ENCODE measurements around the gene CALCB.
"Not testable (repeated sequence)": the region's sequence is repeated elsewhere in the genome, so short reads cannot be mapped to it uniquely, and the experiment has no call there.

The CALCB gene

DNA sequence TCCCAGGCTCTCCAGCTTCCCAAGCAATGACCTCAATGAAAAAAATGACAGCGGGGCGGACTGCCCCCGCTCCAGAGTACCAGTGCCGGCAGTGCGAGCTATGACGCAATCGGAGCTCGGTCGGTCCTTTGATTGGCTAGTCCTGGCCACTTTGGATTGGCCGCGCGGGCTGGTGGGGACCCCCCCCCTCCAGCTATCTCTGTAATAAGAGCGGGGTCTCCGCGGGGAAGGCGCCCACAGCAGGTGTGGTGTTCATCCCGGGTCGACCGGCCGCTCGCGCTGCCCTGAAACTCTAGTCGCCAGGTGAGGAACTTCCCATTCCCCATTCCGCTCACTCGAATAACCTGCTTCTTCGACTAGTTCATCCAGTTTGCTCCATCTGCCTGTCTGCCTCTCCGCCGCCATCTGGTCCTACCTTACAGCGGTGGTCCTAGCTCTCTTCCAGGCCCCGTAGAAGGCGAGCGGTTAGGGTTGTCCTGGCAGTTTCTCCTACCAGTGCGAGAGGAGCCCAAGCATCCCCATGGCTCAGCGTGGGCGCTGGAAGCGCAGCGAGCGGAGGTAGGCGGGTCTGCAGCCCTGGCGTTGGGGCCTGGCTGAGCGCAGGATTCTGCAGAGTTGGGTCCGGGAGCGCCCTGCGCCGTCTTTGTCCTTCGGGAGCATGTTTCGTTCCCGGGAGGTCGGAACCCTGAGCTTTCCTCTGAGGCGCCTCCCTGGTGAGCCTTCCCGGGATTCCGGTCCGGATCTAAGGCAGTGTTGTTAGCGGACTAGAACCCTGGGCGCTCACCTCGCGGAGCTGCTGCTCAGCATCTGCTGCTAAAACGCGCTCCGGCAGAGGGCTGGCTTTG, at the start of gene CALCB:
TSS of gene CALCB (plus strand) at position 233 of the 845 bp plus-strand sequence. CDS start 1,126 bp downstream, outside the sequence.
- H3K27me3 ChIP-seq (ENCODE audit: control insufficient read depth, insufficient read depth, low read length), result peaks cover 26% of the 10 kb centered on the region
- H3K4me3 ChIP-seq (ENCODE audit: low read length), result peak within 1 kb of the TSS; percentile 67
- no peaks in the 10 kb centered on the region for H3K9me3 ChIP-seq (ENCODE audit: control insufficient read depth, low read depth, low read length)
- no peak within 1 kb of the TSS for H3K9ac ChIP-seq (ENCODE audit: low read length)
- peaks cover 3% of the 10 kb centered on the region for H3K4me1 ChIP-seq (ENCODE audit: control insufficient read depth, low read depth, low read length)
- no peak within 1 kb of the TSS for H3K27ac ChIP-seq (ENCODE audit: low read length)
- H3K36me3 ChIP-seq (ENCODE audit: control insufficient read depth, low read depth, low read length), result no peaks in the 10 kb centered on the region

DNA sequence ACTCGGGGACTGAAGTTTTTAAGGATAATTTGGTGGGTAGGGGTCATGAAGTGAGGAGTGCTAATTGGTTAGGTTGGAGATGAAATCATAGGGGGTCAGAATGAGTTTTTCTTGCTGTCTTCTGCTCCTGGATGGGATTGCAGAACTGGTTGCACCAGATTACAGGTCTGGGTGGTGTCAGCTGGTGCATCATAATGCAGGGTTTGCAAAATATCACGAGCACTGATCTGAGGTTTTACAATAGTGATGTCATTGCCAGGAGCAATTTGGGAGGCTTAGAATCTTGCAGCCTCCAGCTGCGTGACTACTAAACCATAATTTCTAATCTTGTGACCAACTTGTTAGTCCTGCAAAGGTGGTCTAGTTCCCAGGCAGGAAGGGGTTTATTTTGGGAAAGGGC, 46.4 kb upstream of the CALCB start:
- H3K27ac ChIP-seq (ENCODE audit: low read length), result no peak overlapping the region
- no peak overlapping the region for H3K9ac ChIP-seq (ENCODE audit: low read length)
- no peaks in the 10 kb centered on the region for H3K4me1 ChIP-seq (ENCODE audit: control insufficient read depth, low read depth, low read length)
- no peak overlapping the region for H3K4me3 ChIP-seq (ENCODE audit: low read length)
- H3K27me3 ChIP-seq (ENCODE audit: control insufficient read depth, insufficient read depth, low read length), result no peaks in the 10 kb centered on the region
- peaks cover 9% of the 10 kb centered on the region for H3K9me3 ChIP-seq (ENCODE audit: control insufficient read depth, low read depth, low read length)
- no peaks in the 10 kb centered on the region for H3K36me3 ChIP-seq (ENCODE audit: control insufficient read depth, low read depth, low read length)

- Histone ChIP-seq H3K4me1 (ENCODE audit: control insufficient read depth, low read depth, low read length) (no peaks in the 10 kb centered on the region), H3K4me3 (ENCODE audit: low read length) (no peak overlapping the region)
Measured at GRCh38 chr11:15027956-15028355, 45.4 kb upstream of the CALCB start.

DNA sequence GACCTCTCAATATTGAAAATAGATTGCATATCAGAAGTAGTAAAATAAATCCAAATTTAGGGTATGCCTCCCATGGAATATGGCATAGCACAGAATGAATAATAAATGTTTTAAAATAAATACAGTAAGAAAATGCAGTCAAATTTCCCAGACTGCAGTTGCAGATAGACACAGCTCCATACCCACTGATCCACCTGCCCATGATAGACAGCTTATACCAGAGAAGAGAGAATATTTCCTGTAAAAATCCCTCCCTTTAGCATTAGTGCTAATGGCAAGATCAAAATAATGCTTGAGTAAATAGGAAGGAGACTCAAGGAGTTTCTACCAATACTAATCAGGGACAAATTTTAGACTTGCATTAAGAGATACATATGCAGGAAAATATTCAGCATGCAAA, 45.0 kb upstream of the CALCB start:
- no peak overlapping the region for H3K27ac ChIP-seq (ENCODE audit: low read length)
- H3K9me3 ChIP-seq (ENCODE audit: control insufficient read depth, low read depth, low read length), result peaks cover 9% of the 10 kb centered on the region
- H3K9ac ChIP-seq (ENCODE audit: low read length), result no peak overlapping the region
- no peaks in the 10 kb centered on the region for H3K36me3 ChIP-seq (ENCODE audit: control insufficient read depth, low read depth, low read length)
- H3K4me3 ChIP-seq (ENCODE audit: low read length), result no peak overlapping the region
- no peaks in the 10 kb centered on the region for H3K4me1 ChIP-seq (ENCODE audit: control insufficient read depth, low read depth, low read length)
- H3K27me3 ChIP-seq (ENCODE audit: control insufficient read depth, insufficient read depth, low read length), result no peaks in the 10 kb centered on the region

More at GRCh38 chr11:15027956-15028355, 45.4 kb upstream of the CALCB start:
- H3K27me3 ChIP-seq (ENCODE audit: control insufficient read depth, insufficient read depth, low read length), result no peaks in the 10 kb centered on the region
- H3K9ac ChIP-seq (ENCODE audit: low read length), result no peak overlapping the region
- H3K9me3 ChIP-seq (ENCODE audit: control insufficient read depth, low read depth, low read length), result peaks cover 9% of the 10 kb centered on the region
- H3K27ac ChIP-seq (ENCODE audit: low read length), result no peak overlapping the region
- H3K36me3 ChIP-seq (ENCODE audit: control insufficient read depth, low read depth, low read length), result no peaks in the 10 kb centered on the region

GRCh38 chr11:15031945-15032344, 41.4 kb upstream of the CALCB start:
- not testable (repeated sequence) for H3K27ac ChIP-seq (ENCODE audit: low read length); H3K9me3 ChIP-seq (ENCODE audit: control insufficient read depth, low read depth, low read length); H3K9ac ChIP-seq (ENCODE audit: low read length); H3K4me3 ChIP-seq (ENCODE audit: low read length); H3K4me1 ChIP-seq (ENCODE audit: control insufficient read depth, low read depth, low read length); H3K36me3 ChIP-seq (ENCODE audit: control insufficient read depth, low read depth, low read length); H3K27me3 ChIP-seq (ENCODE audit: control insufficient read depth, insufficient read depth, low read length)

- H3K27me3 ChIP-seq (ENCODE audit: control insufficient read depth, insufficient read depth, low read length), result no peaks in the 10 kb centered on the region
- H3K4me3 ChIP-seq (ENCODE audit: low read length), result no peak overlapping the region
- H3K4me1 ChIP-seq (ENCODE audit: control insufficient read depth, low read depth, low read length), result no peaks in the 10 kb centered on the region
- no peak overlapping the region for H3K27ac ChIP-seq (ENCODE audit: low read length)
- no peaks in the 10 kb centered on the region for H3K36me3 ChIP-seq (ENCODE audit: control insufficient read depth, low read depth, low read length)
- H3K9me3 ChIP-seq (ENCODE audit: control insufficient read depth, low read depth, low read length), result no peaks in the 10 kb centered on the region
- H3K9ac ChIP-seq (ENCODE audit: low read length), result no peak overlapping the region
Measured at GRCh38 chr11:15034687-15035267, 38.6 kb upstream of the CALCB start.

DNA sequence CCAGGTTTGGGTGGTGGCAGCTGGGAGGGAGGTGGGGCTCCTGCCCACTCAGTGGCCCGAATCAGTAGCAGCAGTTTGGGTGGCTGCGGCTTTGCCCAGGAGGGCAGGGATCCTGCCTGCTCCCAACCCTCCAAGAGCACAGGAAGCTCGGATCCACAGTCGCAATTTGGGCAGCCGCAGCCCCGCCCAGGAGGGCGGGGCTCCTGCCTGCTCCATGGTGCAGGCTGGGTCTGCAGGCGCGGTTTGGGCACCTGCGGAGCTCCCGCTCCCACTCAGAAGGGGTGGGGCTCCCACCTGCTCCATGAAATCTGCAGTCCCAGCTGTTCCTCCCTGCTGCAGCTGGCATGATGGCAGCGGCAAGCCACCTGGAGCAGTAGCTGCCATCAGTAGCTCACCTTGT, 38.1 kb upstream of the CALCB start:
- no peak overlapping the region for H3K4me3 ChIP-seq (ENCODE audit: low read length)
- H3K4me1 ChIP-seq (ENCODE audit: control insufficient read depth, low read depth, low read length), result no peaks in the 10 kb centered on the region
- no peak overlapping the region for H3K9ac ChIP-seq (ENCODE audit: low read length)
- H3K27ac ChIP-seq (ENCODE audit: low read length), result no peak overlapping the region
- no peaks in the 10 kb centered on the region for H3K36me3 ChIP-seq (ENCODE audit: control insufficient read depth, low read depth, low read length)
- no peaks in the 10 kb centered on the region for H3K27me3 ChIP-seq (ENCODE audit: control insufficient read depth, insufficient read depth, low read length)
- H3K9me3 ChIP-seq (ENCODE audit: control insufficient read depth, low read depth, low read length), result no peaks in the 10 kb centered on the region

- Histone ChIP-seq H3K36me3 (ENCODE audit: control insufficient read depth, low read depth, low read length) (no peaks in the 10 kb centered on the region), H3K27me3 (ENCODE audit: control insufficient read depth, insufficient read depth, low read length) (no peaks in the 10 kb centered on the region), H3K27ac (ENCODE audit: low read length) (no peak overlapping the region), H3K4me3 (ENCODE audit: low read length) (no peak overlapping the region), H3K4me1 (ENCODE audit: control insufficient read depth, low read depth, low read length) (peaks cover 17% of the 10 kb centered on the region), H3K9me3 (ENCODE audit: control insufficient read depth, low read depth, low read length) (no peaks in the 10 kb centered on the region), H3K9ac (ENCODE audit: low read length) (no peak overlapping the region)
Measured at GRCh38 chr11:15038963-15039362, 34.4 kb upstream of the CALCB start.

DNA sequence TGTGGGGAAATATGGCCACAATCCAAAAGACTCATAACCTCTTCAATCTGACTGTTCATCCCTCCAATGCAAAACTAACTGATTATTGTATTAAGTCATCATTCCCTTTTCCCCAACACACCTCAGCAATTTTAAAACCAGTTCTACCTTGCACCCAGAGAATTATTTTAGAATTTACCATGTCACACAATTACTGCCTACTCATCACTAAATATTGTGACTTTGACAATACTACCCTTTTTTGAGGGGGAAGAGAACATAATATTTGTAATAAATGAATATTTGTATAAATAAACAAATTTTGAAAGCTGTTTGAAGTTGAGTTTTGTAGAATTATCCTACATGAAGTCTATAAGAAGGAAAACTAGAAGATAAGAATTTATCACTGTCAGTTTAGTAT, 28.2 kb upstream of the CALCB start:
- Histone ChIP-seq H3K9me3 (ENCODE audit: control insufficient read depth, low read depth, low read length) (no peaks in the 10 kb centered on the region), H3K36me3 (ENCODE audit: control insufficient read depth, low read depth, low read length) (no peaks in the 10 kb centered on the region), H3K4me3 (ENCODE audit: low read length) (no peak overlapping the region), H3K4me1 (ENCODE audit: control insufficient read depth, low read depth, low read length) (peaks cover 17% of the 10 kb centered on the region), H3K27me3 (ENCODE audit: control insufficient read depth, insufficient read depth, low read length) (no peaks in the 10 kb centered on the region), H3K9ac (ENCODE audit: low read length) (no peak overlapping the region), H3K27ac (ENCODE audit: low read length) (no peak overlapping the region)

- H3K9ac ChIP-seq (ENCODE audit: low read length), result no peak overlapping the region
- peaks cover 15% of the 10 kb centered on the region for H3K4me1 ChIP-seq (ENCODE audit: control insufficient read depth, low read depth, low read length)
- no peak overlapping the region for H3K27ac ChIP-seq (ENCODE audit: low read length)
- H3K9me3 ChIP-seq (ENCODE audit: control insufficient read depth, low read depth, low read length), result no peaks in the 10 kb centered on the region
- no peaks in the 10 kb centered on the region for H3K27me3 ChIP-seq (ENCODE audit: control insufficient read depth, insufficient read depth, low read length)
- no peak overlapping the region for H3K4me3 ChIP-seq (ENCODE audit: low read length)
- H3K36me3 ChIP-seq (ENCODE audit: control insufficient read depth, low read depth, low read length), result no peaks in the 10 kb centered on the region
Measured at GRCh38 chr11:15045891-15046290, 27.5 kb upstream of the CALCB start.

DNA sequence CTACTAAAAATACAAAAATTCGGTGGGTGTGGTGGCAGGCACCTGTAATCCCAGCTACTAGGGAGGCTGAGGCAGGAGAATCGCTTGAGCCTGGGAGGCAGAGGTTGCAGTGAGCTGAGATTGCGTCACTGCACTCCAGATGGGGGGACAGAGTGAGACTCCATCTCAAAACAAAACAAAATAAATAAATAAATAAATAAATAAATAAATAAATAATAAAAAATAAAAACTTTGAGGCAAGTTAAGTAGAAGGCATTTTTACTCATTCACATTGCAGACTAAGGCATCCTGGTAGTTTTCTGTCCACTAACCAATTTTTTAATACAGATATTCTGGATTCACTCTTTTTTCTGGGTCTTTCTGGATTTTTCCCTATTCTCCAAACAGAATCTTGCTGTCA, 26.7 kb upstream of the CALCB start:
- not testable (repeated sequence) for H3K9ac ChIP-seq (ENCODE audit: low read length); H3K36me3 ChIP-seq (ENCODE audit: control insufficient read depth, low read depth, low read length); H3K4me1 ChIP-seq (ENCODE audit: control insufficient read depth, low read depth, low read length); H3K9me3 ChIP-seq (ENCODE audit: control insufficient read depth, low read depth, low read length); H3K27ac ChIP-seq (ENCODE audit: low read length); H3K4me3 ChIP-seq (ENCODE audit: low read length); H3K27me3 ChIP-seq (ENCODE audit: control insufficient read depth, insufficient read depth, low read length)

DNA sequence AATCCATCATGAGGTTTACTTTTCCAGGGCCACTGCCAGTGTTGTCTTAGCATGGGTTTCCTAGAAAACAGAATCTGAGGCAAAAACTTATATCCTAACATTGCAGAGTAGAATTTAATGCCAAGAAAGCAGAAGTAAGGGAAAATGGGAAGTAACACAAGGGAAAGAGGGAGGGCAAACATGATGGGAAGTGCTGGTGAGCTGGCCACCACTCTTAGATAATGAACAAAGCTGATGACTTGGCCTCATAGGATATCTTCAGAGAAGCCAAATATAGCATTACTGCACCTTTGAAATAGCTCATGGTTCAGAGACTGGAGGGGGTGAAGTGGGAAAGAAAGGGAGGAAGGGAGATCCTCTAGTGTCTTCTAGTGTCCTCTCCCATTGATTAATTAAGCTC, 24.8 kb upstream of the CALCB start:
- H3K4me1 ChIP-seq (ENCODE audit: control insufficient read depth, low read depth, low read length), result no peaks in the 10 kb centered on the region
- no peaks in the 10 kb centered on the region for H3K27me3 ChIP-seq (ENCODE audit: control insufficient read depth, insufficient read depth, low read length)
- no peaks in the 10 kb centered on the region for H3K9me3 ChIP-seq (ENCODE audit: control insufficient read depth, low read depth, low read length)
- no peak overlapping the region for H3K9ac ChIP-seq (ENCODE audit: low read length)
- H3K36me3 ChIP-seq (ENCODE audit: control insufficient read depth, low read depth, low read length), result no peaks in the 10 kb centered on the region
- no peak overlapping the region for H3K27ac ChIP-seq (ENCODE audit: low read length)
- H3K4me3 ChIP-seq (ENCODE audit: low read length), result no peak overlapping the region

Measured in iPS-18a (cell line).